IPS-NIHi7 (cell line): ENCODE measurements around the gene ZNF516.

Source experiments
- DNase-seq: peaks from one replicate; pipeline ENCODE4 v3.0.0; 2012; ENCODE audit warnings: mixed read lengths; ENCODE audit errors: extremely low spot score

ZNF516 gene

GRCh38 chr18:76422121-76422520 is 72.9 kb downstream of the ZNF516 start:
- no peak for DNase-seq

- DNase-seq, result no peak
Measured at GRCh38 chr18:76421685-76422078, 73.4 kb downstream of the ZNF516 start.

GRCh38 chr18:76420898-76421684 is 74.0 kb downstream of the ZNF516 start:
- DNase-seq, result no peak

GRCh38 chr18:76419811-76420210 is 75.2 kb downstream of the ZNF516 start:
- no peak for DNase-seq

GRCh38 chr18:76416911-76417310 is 78.1 kb downstream of the ZNF516 start:
- no peak for DNase-seq

- no peak for DNase-seq
Measured at GRCh38 chr18:76414936-76415621, 80.0 kb downstream of the ZNF516 start.

- no peak for DNase-seq
Measured at GRCh38 chr18:76412818-76413565, 82.0 kb downstream of the ZNF516 start.

- peak; percentile 35 for DNase-seq
Measured at GRCh38 chr18:76412010-76412817, 82.8 kb downstream of the ZNF516 start.

- DNase-seq, result no peak
Measured at GRCh38 chr18:76410660-76411417, 84.2 kb downstream of the ZNF516 start.

- DNase-seq, result no peak
Measured at GRCh38 chr18:76410033-76410432, 85.0 kb downstream of the ZNF516 start.

GRCh38 chr18:76408480-76409067 is 86.5 kb downstream of the ZNF516 start:
- DNase-seq, result no peak

GRCh38 chr18:76407681-76408080 is 87.4 kb downstream of the ZNF516 start:
- DNase-seq, result no peak

- no peak for DNase-seq
Measured at GRCh38 chr18:76406791-76407190, 88.3 kb downstream of the ZNF516 start.

GRCh38 chr18:76405681-76406356 is 89.2 kb downstream of the ZNF516 start:
- peak; percentile 74 for DNase-seq

- no peak for DNase-seq
Measured at GRCh38 chr18:76405280-76405679, 89.8 kb downstream of the ZNF516 start.

GRCh38 chr18:76404345-76404831 is 90.7 kb downstream of the ZNF516 start:
- DNase-seq, result no peak

GRCh38 chr18:76402026-76402990 is 92.7 kb downstream of the ZNF516 start:
- DNase-seq, result no peak

GRCh38 chr18:76401498-76401897 is 93.5 kb downstream of the ZNF516 start:
- no peak for DNase-seq
